K562 (cell line): Measurements from ENCODE around the gene BCO2. TPM values are rescaled to one million over a fixed set of nuclear protein-coding genes. Genes with fewer than 3 reads are reported as not detected.
A peak's percentile ranks its signal among the peaks of the same experiment; 100 is the strongest.

ENCODE experiments used
- ADNP ChIP-seq: fragments of 200-800 bp; sonication (Bioruptor generic); IDR thresholded peaks from 2 replicates; pipeline ENCODE4 v1.6.1; 2016; ENCODE audit warnings: missing genetic modification characterization, missing compliant biosample characterization
- ARHGAP35 ChIP-seq: fragments of 450-650 bp; IDR thresholded peaks from 2 replicates; pipeline ENCODE4 v1.6.1; 2018; ENCODE audit not compliant: partially characterized antibody
- ATF1 ChIP-seq, 2 experiments: fragments of 450-650 bp in 1 of 2; IDR thresholded peaks; 2 replicates each; pipeline ENCODE4 v1.6.1; 2016; ENCODE audit warnings: missing compliant biosample characterization in 1 of 2, missing genetic modification characterization in 1 of 2
- ELF4 ChIP-seq: fragments of 450-650 bp; formaldehyde crosslinking; IDR thresholded peaks from 2 replicates; pipeline ENCODE4 v1.4.0; 2022; ENCODE audit warnings: missing genetic modification characterization
- ETV1 ChIP-seq: fragments of 450-650 bp; conservative IDR thresholded peaks from 2 replicates; pipeline ENCODE4 v1.6.1; 2016; ENCODE audit warnings: missing genetic modification characterization, control low read depth, low read depth, missing compliant biosample characterization
- FOXJ2 ChIP-seq: fragments of 200-800 bp; sonication (Bioruptor generic); IDR thresholded peaks from 2 replicates; pipeline ENCODE4 v1.6.1; 2016; ENCODE audit warnings: missing genetic modification characterization, missing compliant biosample characterization
- KLF1 ChIP-seq: fragments of 450-650 bp; IDR thresholded peaks from 2 replicates; pipeline ENCODE4 v1.6.1; 2016; ENCODE audit warnings: missing genetic modification characterization, missing compliant biosample characterization
- MAZ ChIP-seq, 2 experiments: fragments of 450-650 bp in 1 of 2; sonication (generic) in 1 of 2; formaldehyde crosslinking; IDR thresholded peaks in 1 of 2; conservative IDR thresholded peaks in 1 of 2; 2 replicates each; pipeline versions ENCODE4 v1.4.0 to v1.5.0; 2020; ENCODE audit warnings: mild to moderate bottlenecking in 1 of 2, missing genetic modification reagents in 1 of 2
- MED1 ChIP-seq: sonication (generic); formaldehyde crosslinking; IDR thresholded peaks from 2 replicates; pipeline ENCODE4 v1.8.1; 2023; ENCODE audit warnings: missing genetic modification reagents, borderline replicate concordance
- POLR2A ChIP-seq: fragments of 450-650 bp; conservative IDR thresholded peaks from 2 replicates; pipeline ENCODE4 v1.6.1; 2016
- PTRF ChIP-seq: fragments of 450-650 bp; IDR thresholded peaks from 2 replicates; pipeline ENCODE4 v1.6.1; 2016; ENCODE audit warnings: mild to moderate bottlenecking, missing genetic modification characterization, missing compliant biosample characterization
- RAD51 ChIP-seq: fragments of 450-650 bp; IDR thresholded peaks from 2 replicates; pipeline ENCODE4 v1.7.1; 2016; ENCODE audit warnings: low read depth, mild to moderate bottlenecking, borderline replicate concordance
- SAFB2 ChIP-seq: fragments of 200-400 bp; formaldehyde crosslinking; IDR thresholded peaks from 2 replicates; pipeline ENCODE4 v1.6.1; 2018; ENCODE audit warnings: borderline replicate concordance, low read length, low read depth, moderate library complexity; ENCODE audit not compliant: severe bottlenecking
- SETDB1 ChIP-seq: IDR thresholded peaks from one replicate; pipeline ENCODE4 v1.6.1; 2012; ENCODE audit warnings: low read length, control low read depth, inconsistent platforms
- SMAD2 ChIP-seq: fragments of 150-350 bp; IDR thresholded peaks from 2 replicates; pipeline ENCODE4 v1.6.1; 2014; ENCODE audit warnings: low read depth, mild to moderate bottlenecking, low read length
- TAF15 ChIP-seq: fragments of 200-400 bp; formaldehyde crosslinking; IDR thresholded peaks from 2 replicates; pipeline ENCODE4 v1.6.1; 2017; ENCODE audit warnings: mild to moderate bottlenecking, low read depth, low read length, moderate library complexity
- TEAD2 ChIP-seq: fragments of 450-650 bp; IDR thresholded peaks from 2 replicates; pipeline ENCODE4 v1.6.1; 2016; ENCODE audit warnings: missing genetic modification characterization, control low read depth, missing compliant biosample characterization
- ZNF143 ChIP-seq: sonication (generic); formaldehyde crosslinking; IDR thresholded peaks from 2 replicates; pipeline ENCODE4 v1.9.0; 2022; ENCODE audit warnings: mild to moderate bottlenecking, missing genetic modification reagents
- polyA plus RNA-seq, 8 experiments: library from polyadenylated mRNA; depleted of rRNA in 4 of 8; stranded (reverse) in 5 of 8; unstranded in 3 of 8; fragments of >200 nt; fragmentation: Nextera tagmentation in 2 of 8; fragmentation: Illumina TruSeq in 1 of 8; extraction: Ambion mirVana in 2 of 8; extraction: Trizol in 1 of 8; gene quantifications; 2 replicates each; pipeline versions ENCODE4 v1.2.1 to v1.2.3, GENCODE V29; 2011 to 2014; ENCODE audit warnings: inconsistent platforms in 1 of 8, missing spikeins in 1 of 8
- total RNA-seq, 7 experiments: library from RNA; depleted of rRNA in 6 of 7; stranded (reverse); fragments of >200 nt in 6 of 7; fragmentation: Illumina TruSeq in 2 of 7; extraction: Trizol in 2 of 7; gene quantifications; 2 replicates each; pipeline versions ENCODE4 v1.2.1 to v1.2.3, GENCODE V29; 2011 to 2021; ENCODE audit warnings: low replicate concordance in 1 of 7
- TF ChIP-seq, protein P1 (sequence below): sonication (generic); formaldehyde crosslinking; IDR thresholded peaks from 2 replicates; pipeline ENCODE4 v1.8.0; 2022; ENCODE audit warnings: missing genetic modification reagents, mild to moderate bottlenecking, moderate library complexity, borderline replicate concordance
- TF ChIP-seq, protein P2 (sequence below): IDR thresholded peaks from 2 replicates; pipeline ENCODE4 v1.6.1; 2012; ENCODE audit warnings: low read depth, low read length, improper control_type of control experiment, borderline replicate concordance
- TF ChIP-seq, protein P3 (sequence below), 2 experiments: fragments of 450-650 bp; conservative IDR thresholded peaks; 2 replicates each; pipeline ENCODE4 v1.6.1; 2017; ENCODE audit warnings: mild to moderate bottlenecking in 2 of 2, moderate library complexity in 2 of 2

Gene BCO2
- total and polyA plus RNA-seq, 9 of the 15 experiments (the other 6 are each of a cell fraction or from before 2014, with no cell fraction given): 0.21 to 1.0 (median 0.47) TPM; not detected in 1

DNA sequence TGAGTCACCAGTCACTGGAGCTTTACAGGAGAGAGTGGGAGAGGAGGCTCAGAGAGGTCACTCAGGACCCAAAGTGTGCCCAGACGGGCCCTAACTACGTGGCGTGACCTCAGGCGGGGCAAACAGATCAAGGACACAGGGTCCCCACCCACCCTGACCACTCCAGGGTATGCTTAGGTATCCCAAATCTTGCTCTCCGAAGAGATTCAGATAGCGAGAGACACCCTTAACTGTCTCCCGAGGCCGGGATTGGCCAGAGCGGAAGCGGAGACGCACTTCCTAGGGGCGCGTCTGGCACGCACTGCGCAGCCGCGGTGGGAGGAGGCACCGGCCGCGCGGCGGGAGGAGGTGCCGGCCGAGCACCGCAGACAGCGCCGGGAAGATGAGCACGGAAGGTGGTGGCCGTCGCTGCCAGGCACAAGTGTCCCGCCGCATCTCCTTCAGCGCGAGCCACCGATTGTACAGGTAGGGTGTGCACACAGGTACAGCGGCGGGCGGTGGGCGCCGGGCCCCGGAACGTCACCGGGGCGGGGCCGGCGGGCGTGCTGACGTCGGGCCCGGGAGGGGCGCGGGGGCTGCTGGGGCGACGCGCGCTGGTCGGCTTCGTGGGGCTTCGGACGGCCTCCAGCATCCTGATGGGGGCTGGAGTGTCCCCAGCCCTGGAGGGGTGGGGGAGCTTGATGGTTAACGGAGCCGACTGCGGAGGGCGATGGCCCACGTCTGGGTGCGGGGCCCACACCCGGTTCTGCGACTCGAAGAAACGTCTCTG, 50.9 kb downstream of the BCO2 start, which contains the start of gene PTS (continued):
- TF ChIP-seq MED1: no peak
- TF ChIP-seq ETV1 (tag): peak; percentile 67
- TF ChIP-seq SAFB2: no peak
- TF ChIP-seq ZNF143: peak; percentile 54
- TF ChIP-seq SETDB1: no peak
- TF ChIP-seq, protein P1, sequence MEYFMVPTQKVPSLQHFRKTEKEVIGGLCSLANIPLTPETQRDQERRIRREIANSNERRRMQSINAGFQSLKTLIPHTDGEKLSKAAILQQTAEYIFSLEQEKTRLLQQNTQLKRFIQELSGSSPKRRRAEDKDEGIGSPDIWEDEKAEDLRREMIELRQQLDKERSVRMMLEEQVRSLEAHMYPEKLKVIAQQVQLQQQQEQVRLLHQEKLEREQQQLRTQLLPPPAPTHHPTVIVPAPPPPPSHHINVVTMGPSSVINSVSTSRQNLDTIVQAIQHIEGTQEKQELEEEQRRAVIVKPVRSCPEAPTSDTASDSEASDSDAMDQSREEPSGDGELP (CRISPR knock-in tag): peak; percentile 25; the same call in 1 of the 2 replicates
- TF ChIP-seq, protein P2, sequence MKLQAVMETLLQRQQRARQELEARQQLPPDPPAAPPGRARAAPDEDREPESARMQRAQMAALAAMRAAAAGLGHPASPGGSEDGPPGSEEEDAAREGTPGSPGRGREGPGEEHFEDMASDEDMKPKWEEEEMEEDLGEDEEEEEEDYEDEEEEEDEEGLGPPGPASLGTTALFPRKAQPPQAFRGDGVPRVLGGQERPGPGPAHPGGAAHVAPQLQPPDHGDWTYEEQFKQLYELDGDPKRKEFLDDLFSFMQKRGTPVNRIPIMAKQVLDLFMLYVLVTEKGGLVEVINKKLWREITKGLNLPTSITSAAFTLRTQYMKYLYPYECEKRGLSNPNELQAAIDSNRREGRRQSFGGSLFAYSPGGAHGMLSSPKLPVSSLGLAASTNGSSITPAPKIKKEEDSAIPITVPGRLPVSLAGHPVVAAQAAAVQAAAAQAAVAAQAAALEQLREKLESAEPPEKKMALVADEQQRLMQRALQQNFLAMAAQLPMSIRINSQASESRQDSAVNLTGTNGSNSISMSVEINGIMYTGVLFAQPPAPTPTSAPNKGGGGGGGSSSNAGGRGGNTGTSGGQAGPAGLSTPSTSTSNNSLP: no peak
- TF ChIP-seq ADNP (tag): no peak
- TF ChIP-seq MAZ (CRISPR knock-in tag; conservative IDR thresholded peaks at IDR 0.05 in 1 of 2, IDR thresholded peaks at IDR 0.05 in 1 of 2): peak; percentile 71 to 92
- no peak for TF ChIP-seq RAD51
- peak; percentile 94 for TF ChIP-seq POLR2A
- TF ChIP-seq KLF1: peak; percentile 74
- no peak for TF ChIP-seq ARHGAP35
- no peak for TF ChIP-seq TEAD2
- TF ChIP-seq, protein P3, sequence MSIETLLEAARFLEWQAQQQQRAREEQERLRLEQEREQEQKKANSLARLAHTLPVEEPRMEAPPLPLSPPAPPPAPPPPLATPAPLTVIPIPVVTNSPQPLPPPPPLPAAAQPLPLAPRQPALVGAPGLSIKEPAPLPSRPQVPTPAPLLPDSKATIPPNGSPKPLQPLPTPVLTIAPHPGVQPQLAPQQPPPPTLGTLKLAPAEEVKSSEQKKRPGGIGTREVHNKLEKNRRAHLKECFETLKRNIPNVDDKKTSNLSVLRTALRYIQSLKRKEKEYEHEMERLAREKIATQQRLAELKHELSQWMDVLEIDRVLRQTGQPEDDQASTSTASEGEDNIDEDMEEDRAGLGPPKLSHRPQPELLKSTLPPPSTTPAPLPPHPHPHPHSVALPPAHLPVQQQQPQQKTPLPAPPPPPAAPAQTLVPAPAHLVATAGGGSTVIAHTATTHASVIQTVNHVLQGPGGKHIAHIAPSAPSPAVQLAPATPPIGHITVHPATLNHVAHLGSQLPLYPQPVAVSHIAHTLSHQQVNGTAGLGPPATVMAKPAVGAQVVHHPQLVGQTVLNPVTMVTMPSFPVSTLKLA (conservative IDR thresholded peaks at IDR 0.05): peak in 1 of 2 experiments; percentile 62; a peak in 1 of 4 replicates
- TF ChIP-seq TAF15: no peak
- TF ChIP-seq PTRF (tag): no peak
- 0 out of 2 replicates have a peak, but pooled peaks have one; percentile 36 for TF ChIP-seq ELF4
- no peak for TF ChIP-seq ATF1 (CRISPR knock-in tag; IDR thresholded peaks at IDR 0.05)
- TF ChIP-seq ATF1 (tag; IDR thresholded peaks at IDR 0.05): peak; percentile 97
- no peak for TF ChIP-seq FOXJ2 (tag)
- TF ChIP-seq SMAD2: no peak
